Stimulated activated CD8-positive, alpha-beta memory T cell treated with anti-CD3 and anti-CD28 coated beads, Interleukin-7, amount 100 ng/mL, for 48 hours (primary cell): ENCODE data around the gene PPFIA1.
"Not testable (repeated sequence)": the region's sequence is repeated elsewhere in the genome, so short reads cannot be mapped to it uniquely, and the experiment has no call there.

ENCODE experiments used
- DNase-seq, 2 donors: peaks; one replicate each; pipeline ENCODE4 v3.0.0-alpha.2; 2020; ENCODE audit warnings: low read depth in 1 of 2; ENCODE audit errors: extremely low read depth in 1 of 2

Gene PPFIA1

GRCh38 chr11:70323806-70324205 lies 53.3 kb downstream of the PPFIA1 start:
- DNase-seq = no peak

GRCh38 chr11:70324376-70325115 lies 54.1 kb downstream of the PPFIA1 start:
- no peak for DNase-seq

GRCh38 chr11:70325824-70326223 lies 55.3 kb downstream of the PPFIA1 start:
- no peak for DNase-seq

GRCh38 chr11:70326365-70326811 lies 55.9 kb downstream of the PPFIA1 start:
- DNase-seq = no peak

GRCh38 chr11:70326833-70327232 lies 56.3 kb downstream of the PPFIA1 start:
- no peak for DNase-seq

DNA sequence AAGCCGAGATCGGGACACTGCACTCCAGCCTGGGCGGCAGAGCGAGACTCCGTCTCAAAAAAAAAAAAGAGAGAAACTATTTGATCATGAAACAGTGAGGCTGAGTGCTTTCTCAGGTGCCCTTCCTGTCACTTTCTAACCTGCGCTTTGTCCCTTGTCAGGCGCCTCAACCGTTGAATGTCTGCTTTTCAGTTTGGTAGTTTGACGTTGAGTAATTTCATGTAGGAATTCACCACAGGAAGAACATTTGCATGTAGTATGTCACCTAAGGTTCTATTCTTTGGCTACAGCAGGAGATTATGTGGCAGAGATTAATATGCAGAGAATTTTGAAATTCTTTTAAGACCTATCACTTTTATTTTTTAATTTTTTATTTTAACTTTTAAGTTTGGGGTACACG lies 57.2 kb downstream of the PPFIA1 start:
- no peak for DNase-seq

DNA sequence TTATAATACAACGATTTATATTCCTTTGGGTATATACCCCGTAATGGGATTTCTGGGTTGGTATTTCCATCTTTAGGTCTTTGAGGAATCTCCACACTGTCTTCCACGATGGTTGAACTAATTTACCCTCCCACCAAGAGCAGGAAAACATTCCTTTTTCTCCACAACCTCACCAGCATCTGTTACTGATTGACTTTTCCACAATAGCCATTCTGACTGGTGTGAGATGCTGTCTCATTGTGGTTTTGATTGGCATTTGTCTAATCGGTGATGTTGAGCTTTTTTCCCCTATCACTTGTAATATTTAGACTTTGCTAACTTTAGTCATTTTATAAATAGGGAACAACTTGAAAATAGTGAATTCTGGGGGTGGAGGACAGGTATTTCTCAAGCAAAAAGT lies 58.1 kb downstream of the PPFIA1 start:
- DNase-seq = no peak

- not testable (repeated sequence) for DNase-seq
These were observed 60.9 kb downstream of the PPFIA1 start for GRCh38 chr11:70331320-70331843.

DNA sequence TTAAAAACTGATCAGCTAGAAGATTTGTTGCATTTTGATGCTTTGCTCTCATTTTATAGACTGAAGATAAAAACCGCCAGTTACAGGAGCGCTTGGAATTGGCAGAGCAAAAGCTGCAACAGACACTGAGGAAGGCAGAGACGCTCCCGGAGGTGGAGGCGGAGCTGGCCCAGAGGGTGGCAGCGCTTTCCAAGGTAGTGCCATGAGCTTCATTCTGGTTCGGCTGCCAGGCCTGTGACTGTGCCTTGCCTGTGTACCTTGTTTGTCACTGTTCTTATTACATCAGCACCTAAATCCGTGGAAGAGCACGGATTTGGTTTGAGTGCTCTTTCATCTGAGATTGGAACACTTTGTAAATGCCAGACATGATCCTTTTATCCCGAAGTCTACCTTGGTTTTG lies 61.4 kb downstream of the PPFIA1 start:
- no peak for DNase-seq

DNA sequence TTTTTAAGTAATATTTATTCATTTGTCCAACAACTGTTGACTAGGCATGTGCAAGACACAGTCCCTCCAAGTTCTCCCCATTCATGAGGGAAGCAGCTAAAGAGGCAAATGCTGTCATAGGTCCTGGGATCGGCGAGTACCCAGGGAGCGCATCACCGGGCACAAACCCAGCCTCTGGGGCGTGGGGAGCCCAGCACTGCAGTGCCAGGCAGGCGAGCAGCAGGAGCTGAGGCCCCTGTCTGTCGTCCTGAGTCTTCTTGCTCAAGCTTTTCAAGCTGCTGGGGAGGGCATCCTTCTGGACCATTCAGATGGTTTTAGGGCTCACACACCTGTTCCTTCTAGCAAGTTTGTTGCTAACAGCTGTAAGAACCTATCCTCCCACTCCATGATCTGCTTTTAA lies 62.1 kb downstream of the PPFIA1 start:
- DNase-seq = no peak

DNA sequence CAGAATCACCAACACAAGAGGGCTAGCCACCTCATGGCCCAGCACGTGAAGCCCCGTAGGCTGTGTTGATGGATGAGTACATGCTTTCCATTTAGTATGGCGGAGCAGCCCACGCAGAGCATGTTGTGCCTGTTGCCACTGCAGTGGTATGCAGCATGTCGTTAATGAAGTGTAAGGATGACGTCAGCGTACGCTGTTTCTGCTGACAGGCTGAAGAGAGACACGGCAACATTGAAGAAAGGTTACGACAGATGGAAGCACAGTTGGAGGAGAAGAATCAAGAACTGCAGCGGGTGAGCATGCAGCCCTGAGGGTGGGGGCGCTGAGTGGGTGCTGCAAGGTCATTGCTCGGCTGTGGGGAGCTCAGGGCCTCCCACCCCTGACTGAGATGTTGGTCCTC lies 62.8 kb downstream of the PPFIA1 start:
- DNase-seq = no peak

DNA sequence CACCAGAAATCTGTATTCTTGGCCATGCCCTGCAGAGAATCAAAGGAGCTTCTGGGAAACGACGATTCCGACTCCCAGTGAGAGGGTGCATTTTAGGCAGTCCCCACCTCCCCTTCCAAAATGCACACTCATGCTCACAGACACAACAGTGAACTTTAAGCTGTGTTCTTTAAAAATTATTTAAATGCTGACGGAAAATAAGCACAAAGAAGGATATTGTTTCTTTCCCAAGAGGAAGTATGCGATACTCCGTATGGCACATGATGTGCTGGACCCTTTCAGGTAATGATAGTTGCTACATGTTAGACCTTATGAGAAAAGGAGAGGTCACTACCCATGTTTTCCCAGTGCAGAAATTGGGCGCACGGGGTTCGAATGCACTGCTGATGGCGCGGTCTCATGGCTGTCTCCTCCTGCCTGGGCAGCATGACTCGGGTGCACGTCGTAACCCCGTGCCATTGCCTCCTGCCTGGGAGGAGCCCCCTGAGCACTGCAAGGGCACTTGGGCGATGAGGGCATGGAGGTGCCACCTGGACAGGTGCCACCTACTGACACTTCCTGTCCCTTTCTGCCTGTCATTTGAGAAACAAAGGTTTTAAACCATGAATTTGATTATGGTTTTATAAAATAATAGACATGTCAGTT lies 64.0 kb downstream of the PPFIA1 start:
- DNase-seq = no peak

DNA sequence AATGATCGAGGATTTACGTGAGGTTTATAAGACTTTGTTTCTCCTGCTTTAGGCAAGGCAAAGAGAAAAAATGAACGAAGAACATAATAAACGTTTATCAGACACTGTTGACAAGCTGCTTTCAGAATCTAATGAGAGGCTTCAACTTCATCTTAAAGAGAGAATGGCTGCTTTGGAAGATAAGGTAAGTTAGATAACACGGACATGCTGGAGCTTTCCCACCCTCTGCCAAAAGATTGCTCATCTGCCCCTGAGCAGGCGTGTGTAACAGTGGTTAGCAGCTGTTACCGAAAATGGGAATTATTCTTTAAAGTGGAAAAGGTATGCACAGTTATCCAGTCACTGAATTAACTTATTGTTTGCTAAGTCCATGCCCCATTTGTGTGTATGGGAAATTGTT lies 65.0 kb downstream of the PPFIA1 start:
- no peak for DNase-seq

- DNase-seq = no peak
These were observed 68.1 kb downstream of the PPFIA1 start for GRCh38 chr11:70338594-70338993.

DNA sequence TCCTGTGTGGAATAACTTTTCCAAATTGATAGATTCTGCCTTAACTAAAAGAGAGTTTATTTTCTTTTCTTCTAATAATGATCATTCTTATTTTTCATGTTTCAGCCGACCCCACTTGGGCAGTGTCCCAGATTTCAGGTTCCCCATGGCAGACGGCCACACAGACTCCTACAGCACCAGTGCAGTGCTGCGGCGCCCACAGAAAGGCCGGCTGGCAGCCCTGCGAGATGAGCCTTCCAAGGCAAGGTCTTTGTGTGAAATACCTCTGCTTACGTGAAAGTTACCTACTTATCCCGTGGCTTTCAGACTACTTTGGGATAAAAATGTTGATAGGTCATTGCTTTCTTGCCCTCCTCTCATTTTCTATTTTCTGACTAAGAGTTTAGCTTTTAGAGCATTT lies 68.6 kb downstream of the PPFIA1 start:
- no peak for DNase-seq

- no peak for DNase-seq
These were observed 71.5 kb downstream of the PPFIA1 start for GRCh38 chr11:70341881-70342429.

DNA sequence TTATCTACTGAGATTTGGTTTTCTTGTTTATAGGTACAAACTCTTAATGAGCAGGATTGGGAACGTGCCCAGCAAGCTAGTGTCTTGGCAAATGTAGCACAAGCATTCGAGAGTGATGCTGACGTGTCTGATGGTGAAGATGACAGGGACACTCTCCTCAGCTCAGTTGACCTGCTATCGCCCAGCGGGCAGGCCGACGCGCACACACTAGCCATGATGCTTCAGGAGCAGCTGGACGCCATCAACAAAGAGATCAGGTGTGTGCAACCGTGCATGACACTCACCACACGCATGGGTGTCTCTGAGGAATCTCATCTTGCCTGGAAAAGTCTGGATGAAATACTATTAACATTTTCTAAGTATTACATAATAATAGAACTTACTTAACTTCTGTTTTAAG lies 73.1 kb downstream of the PPFIA1 start:
- no peak for DNase-seq

DNA sequence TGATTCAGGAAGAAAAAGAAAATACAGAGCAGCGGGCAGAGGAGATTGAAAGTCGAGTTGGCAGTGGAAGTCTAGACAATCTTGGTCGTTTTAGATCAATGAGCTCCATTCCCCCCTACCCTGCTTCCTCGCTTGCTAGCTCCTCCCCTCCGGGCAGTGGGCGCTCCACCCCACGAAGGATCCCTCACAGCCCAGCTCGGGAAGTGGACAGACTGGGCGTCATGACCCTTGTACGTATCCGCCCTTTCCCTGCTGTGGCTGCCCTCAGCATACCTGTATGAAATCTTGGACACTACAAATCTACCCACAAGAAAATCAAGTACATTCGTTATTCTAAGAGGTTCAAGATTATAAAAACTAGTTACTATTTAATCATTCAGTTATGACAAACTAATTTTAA lies 77.7 kb downstream of the PPFIA1 start:
- no peak for DNase-seq

DNA sequence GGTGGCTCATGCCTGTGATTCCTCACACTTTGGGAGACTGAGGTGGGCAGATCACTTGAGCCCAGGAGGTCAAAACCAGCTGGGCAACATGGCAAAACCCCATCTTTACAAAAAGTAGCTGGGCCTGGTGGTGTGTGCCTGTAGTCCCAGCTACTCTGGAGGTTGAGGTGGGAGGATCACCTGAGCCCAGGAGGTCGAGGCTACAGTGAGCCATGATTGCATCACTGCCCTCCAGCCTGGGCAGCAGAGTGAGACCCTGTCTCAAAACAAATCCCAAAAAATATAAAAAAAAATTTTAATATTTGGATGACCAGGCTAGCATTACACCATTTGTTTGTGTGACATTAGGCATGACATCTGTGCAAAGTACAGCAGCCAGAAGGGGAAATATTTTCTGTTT lies 78.1 kb downstream of the PPFIA1 start:
- no peak for DNase-seq

- no peak for DNase-seq
These were observed 81.2 kb downstream of the PPFIA1 start for GRCh38 chr11:70351646-70352045.

GRCh38 chr11:70352100-70352499 lies 81.6 kb downstream of the PPFIA1 start:
- no peak for DNase-seq

- no peak for DNase-seq
These were observed 82.1 kb downstream of the PPFIA1 start for GRCh38 chr11:70352601-70353000.
